NCI-H2029 treated with DMSO at 0.1 percent for 48 hours (cell line): ENCODE results near the gene TCF20.

Source experiments
- DNase-seq: peaks from one replicate; lab custom pipeline; 2025; lab: John Stamatoyannopoulos, UW

Gene TCF20

DNA sequence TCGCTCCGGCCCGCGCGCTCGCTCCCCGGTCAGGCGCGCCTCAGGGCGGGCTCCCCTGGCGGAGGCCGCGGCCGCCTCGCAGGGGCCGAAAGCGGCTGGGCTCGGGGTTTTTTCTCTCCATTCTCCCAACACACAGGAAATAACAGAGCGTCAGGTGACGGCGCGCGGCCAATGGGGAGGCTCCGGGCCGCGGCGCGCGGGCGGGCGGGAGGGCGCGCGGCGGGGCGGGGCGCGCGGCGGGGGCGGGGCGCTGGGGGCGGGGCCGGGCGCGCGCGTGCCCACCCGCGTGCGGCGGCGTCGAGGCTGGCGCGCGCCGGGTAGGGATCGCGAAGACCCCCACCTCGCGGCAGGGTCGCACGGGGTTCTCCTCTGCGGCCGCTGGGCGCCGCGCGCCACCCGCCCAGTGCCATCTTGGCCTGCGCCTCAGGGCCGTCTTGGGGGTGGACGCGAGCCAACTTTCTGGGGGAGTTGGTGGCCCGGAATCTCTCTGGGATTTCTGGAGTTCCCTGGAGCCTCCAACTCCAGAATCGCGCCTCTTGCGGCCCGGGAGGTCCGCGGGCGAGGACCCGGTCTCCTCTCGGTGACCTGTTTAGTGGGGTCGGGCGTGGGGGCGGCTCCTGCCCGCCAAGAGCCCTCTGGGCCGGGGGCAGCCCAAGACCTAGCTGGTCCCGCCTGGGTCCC lies at the start of gene TCF20:
TSS of gene TCF20 (minus strand) at position 144 of the 681 bp plus-strand sequence. CDS start 55,348 bp downstream, outside the sequence.
- peak; percentile 39 for DNase-seq

GRCh38 chr22:42319386-42319785 lies 48.9 kb upstream of the TCF20 start:
- no peak for DNase-seq

GRCh38 chr22:42318967-42319366 lies 48.5 kb upstream of the TCF20 start:
- DNase-seq = no peak

GRCh38 chr22:42317691-42318547 lies 47.5 kb upstream of the TCF20 start:
- DNase-seq = peak; percentile 46

GRCh38 chr22:42317008-42317407 lies 46.6 kb upstream of the TCF20 start:
- no peak for DNase-seq

- no peak for DNase-seq
Measured at GRCh38 chr22:42315392-42315756, 44.9 kb upstream of the TCF20 start.

DNA sequence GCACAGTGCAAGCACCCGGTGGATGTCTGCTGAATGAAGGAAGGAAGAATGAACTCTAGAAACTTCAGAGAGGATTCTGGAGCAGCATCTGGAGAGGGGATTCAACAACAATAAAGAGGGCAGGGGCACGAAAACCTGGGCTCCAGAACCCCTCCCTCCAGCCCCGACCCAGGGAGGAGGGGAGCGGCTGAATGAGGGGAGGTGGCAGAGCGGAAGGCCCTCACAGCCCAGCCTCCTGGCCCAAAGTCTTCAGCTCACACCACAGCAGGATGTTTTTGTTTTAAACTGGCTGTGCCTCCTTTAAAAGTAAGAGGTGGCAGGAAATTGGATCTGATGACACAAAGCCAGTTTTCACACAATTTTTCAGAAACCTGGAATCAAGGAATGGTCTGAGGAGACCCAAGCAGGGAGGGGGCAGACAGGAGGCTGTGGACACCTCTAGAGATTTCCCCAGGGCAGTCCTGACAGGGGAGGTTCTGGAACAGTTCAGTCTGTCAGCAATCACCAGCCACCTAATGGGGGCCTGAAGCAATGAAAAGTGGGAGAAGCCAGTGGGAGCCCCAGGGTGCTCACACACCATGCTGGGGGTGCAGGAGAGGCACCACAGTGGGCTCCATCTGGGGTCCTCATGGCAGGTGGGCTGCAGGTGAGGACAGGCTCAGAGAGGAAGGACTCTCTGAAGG lies 44.4 kb upstream of the TCF20 start:
- no peak for DNase-seq

DNA sequence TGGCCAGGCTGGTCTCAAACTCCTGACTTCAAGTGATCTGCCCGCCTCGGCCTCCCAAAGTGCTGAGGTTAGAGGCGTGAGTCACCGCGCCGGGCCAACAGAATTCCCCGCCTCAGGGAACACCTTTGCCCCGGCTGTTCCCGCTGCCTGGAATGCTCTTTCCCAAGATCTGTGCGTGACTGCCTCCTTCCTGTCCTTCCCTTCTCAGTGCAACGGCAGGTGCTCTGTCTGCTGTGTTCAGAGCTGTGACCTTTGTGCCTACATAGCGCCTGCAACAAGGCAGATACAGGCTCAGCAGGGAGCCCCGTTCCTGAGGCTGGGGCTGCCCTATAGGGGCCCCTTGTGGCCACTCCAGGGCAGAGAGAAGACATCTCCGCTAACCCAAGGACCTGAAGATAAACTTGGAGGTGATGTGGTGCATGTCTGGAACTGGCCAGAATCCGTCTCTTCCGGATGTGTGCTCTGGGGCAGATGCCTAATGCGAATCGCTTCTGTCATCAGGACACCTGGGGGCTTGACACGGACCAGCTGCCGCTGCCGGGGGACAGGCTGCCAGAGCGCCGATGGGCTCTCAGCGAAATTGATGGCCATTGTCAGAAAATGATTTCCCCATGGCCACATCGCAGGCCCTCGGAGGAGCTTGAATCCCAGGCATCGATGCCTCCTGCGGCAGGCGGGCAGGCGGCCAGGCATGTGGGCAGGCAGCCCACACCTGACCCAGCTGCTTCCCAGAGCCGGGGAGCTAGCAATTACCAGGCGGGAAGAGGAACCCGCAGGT lies 43.5 kb upstream of the TCF20 start:
- peak; percentile 69 for DNase-seq

GRCh38 chr22:42313204-42313603 lies 42.8 kb upstream of the TCF20 start:
- no peak for DNase-seq

DNA sequence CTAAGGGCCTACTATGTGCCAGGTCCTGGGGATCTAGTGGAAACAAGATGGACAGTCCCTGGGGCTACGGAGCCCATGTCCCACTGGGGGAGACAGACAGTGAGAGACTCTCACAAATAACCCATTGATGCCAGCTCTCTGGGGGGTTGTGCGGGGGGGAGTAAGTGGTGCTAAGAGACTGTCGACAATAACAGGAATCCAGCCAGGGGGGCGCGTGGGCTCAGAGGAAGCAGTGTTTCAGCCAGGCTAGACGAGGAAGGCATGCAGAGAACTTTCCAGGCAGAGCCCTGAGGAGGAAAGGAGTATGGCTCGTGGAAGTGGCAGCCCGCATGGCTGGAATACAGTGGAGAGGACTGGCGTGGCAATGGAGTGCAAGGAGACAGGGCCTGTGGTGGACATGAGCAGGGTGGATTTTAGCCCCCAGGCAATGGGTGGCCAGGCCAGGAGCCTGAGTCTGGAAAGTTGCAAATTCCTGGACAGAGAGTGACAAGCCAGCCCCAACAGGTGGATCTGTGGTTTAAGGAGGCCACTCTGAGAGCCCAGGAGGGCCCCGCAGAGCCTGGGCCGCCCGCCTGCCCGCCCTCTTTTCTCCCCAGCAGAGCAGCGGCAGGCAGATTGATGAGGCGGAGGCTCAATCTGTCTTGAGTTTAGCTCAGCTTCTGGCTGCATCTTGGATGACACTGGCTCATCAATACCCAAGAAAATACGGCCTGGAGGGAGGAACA lies 40.0 kb upstream of the TCF20 start:
- DNase-seq = no peak

GRCh38 chr22:42309865-42310264 lies 39.4 kb upstream of the TCF20 start:
- no peak for DNase-seq

GRCh38 chr22:42308892-42309468 lies 38.5 kb upstream of the TCF20 start:
- DNase-seq = no peak

DNA sequence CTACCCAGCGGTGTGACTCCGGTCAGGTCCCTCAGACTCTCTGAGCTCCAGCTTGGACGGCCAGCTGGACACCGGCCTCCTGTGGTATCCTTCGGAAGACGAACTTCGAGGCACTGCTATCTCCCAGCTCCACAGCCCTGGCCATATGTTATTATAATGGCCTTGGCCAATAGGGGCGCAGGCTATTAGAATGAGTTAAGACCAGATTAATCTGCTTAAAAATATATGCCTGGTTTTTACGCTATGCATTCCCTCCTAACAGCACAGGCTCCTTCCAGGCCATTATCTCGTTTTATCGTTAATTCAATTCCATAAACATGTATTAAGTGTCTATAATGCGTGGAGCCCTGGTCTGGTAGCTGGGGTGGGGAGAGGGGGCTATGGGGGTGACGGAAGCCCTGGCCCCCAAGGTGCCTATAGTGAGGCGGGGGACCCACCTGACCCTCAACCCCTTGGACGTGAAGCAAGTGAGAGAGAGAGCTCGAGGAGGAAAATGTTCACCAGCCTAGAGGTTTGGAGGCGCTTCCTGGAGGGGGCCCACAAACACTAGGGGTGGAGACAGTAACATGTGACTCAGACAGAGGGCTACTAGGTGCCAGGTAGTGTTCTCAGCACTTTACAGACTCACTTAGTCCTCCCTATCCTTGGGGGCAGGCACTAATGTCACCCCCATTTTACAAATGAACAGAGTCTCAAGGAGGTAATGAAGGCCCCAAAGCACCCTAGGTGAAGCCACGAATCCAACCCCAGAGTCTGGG lies 37.5 kb upstream of the TCF20 start:
- no peak for DNase-seq

DNA sequence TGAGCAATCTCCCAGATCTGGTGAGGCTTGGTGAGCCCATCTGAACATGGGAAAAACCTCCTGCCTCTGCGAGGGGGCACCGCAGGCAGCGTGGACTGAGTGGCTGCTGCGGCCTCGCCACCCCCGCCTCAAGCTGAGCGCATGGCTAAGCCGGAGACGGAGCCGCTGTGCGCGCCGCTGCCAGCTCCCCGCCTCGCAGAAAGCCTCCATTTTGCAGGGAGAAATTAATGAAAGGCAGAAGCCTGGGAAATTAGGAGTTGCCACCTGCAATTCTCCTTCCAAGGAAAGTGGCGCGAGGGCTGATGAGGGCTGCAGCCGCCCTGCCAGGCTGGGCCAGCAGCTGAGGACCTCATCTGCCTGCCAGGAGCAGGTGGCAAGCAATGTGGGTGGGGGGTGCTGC lies 35.6 kb upstream of the TCF20 start:
- no peak for DNase-seq

- DNase-seq = no peak
Measured at GRCh38 chr22:42304324-42304790, 33.9 kb upstream of the TCF20 start.

DNA sequence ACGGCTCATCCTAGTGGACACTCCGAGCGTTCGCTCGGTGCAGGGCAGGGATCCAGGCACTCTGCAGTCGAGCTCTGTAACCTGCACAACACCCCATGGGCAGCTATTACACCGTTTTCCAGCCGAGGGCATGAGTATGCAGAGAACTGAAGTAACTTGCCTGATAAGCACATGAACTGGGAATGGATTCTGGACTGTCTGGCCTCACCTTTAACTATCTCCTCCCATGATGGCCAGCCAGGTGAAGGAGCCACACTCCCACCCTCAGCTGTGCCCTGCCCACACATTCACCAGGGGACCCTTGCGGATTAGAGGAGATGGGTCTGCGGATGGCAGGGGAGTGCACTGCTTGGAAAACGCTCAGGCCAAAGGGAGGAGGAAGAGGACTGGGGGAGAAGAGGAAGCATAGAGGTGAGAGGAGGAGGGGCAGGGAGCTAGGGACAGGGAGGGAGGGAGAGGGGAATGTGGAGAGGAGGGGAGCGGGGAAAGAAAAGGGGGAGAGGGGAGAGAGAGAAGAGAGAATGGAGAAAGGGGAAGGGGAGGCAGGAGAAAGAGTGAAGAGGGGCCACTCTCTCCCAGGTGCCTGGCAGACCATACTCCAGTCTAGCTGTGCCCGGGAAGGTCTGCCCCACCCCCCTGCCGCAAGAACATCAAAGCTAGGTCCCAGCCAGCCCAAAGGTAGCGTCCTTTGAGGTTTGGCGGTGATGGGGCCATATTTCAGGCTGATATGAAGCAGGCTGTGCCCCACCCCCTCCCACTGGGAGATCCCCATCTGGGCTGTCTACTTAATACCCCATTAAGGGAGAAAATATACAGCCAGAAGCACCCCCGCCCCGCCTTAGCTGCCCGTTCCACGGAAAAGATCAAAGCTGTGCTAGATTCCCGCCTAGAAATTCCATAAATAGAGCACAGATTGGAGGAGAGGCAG lies 33.2 kb upstream of the TCF20 start:
- no peak for DNase-seq

GRCh38 chr22:42301742-42302102 lies 31.3 kb upstream of the TCF20 start:
- no peak for DNase-seq

DNA sequence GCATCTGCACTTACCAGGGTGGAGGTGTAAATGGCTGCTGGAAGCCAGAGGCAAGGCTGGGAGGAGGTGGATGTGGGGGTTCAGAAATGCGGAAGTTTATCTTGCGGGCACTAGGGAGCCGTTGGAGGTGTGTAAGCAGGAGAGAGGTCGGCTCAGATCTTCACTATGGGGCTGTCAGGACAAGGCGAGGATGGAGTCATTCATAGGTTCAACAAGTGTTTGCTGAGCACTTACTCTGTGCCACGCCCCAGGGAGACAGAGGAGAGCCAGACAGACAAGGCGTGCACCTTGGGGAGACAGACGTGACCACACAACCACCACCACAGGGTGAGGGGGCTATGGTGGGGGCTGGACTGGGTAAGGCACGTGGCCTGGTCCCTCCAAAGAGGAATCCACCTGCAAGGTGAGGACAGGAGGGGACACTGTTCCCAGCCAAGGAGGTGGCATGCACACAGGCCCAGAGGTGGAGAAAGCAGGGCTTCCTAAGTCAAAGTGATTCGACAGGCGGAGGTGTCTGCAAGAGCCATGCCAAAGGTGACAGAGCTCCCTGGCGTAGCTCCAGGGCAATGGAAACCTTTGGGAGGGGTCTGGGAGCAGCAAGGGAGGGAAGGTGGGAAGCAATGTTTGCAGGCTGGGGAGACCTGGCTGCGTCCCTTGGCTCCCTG lies 30.8 kb upstream of the TCF20 start:
- no peak for DNase-seq
